Calu3 (cell line): ENCODE measurements around the gene ZNF541. TPM values are rescaled to one million over a fixed set of nuclear protein-coding genes. Genes with fewer than 3 reads are reported as not detected.

ENCODE experiments used
- BruUV-seq: library from RNA; stranded (reverse); fragments of 400-500 nt; replicated peaks from 2 replicates; lab custom pipeline; 2021; lab: Mats Ljungman, UMichigan
- CTCF ChIA-PET: fragments of 300-600 bp; sonication (Branson Sonifier 250); formaldehyde crosslinking; loops from one replicate; lab custom pipeline; 2022; ENCODE audit warnings: antibody characterized with exemption; lab: Charles Lee
- DNase-seq: peaks from one replicate; pipeline ENCODE4 v3.0.0; 2022
- H3K27ac Mint-ChIP-seq: one replicate; pipeline ENCODE4 v1.8.0; 2022; ENCODE audit warnings: mixed read lengths; ENCODE audit not compliant: unreplicated experiment
- H3K27me3 Mint-ChIP-seq: one replicate; pipeline ENCODE4 v1.8.0; 2022; ENCODE audit warnings: mixed read lengths; ENCODE audit not compliant: unreplicated experiment
- H3K36me3 Mint-ChIP-seq: one replicate; pipeline ENCODE4 v1.8.0; 2022; ENCODE audit warnings: mild to moderate bottlenecking, moderate library complexity, mixed read lengths; ENCODE audit not compliant: insufficient read depth, unreplicated experiment
- H3K4me1 Mint-ChIP-seq: one replicate; pipeline ENCODE4 v1.8.0; 2022; ENCODE audit warnings: mild to moderate bottlenecking, low read depth, mixed read lengths; ENCODE audit not compliant: unreplicated experiment
- H3K4me3 Mint-ChIP-seq: one replicate; pipeline ENCODE4 v1.8.0; 2022; ENCODE audit warnings: mild to moderate bottlenecking, low read depth, moderate library complexity, mixed read lengths; ENCODE audit not compliant: unreplicated experiment
- H3K9me3 Mint-ChIP-seq: one replicate; pipeline ENCODE4 v1.8.0; 2022; ENCODE audit warnings: low read depth, mixed read lengths; ENCODE audit not compliant: unreplicated experiment
- intact Hi-C: fragments of 100-400 bp; cut with micrococcal nuclease; formaldehyde crosslinking; loops from one replicate; pipeline ENCODE4 v1.10.0; 2022; ENCODE audit not compliant: unreplicated experiment
- total RNA-seq: library from RNA; stranded (reverse); gene quantifications from 2 replicates; pipeline ENCODE4 v1.2.3, GENCODE V29; 2022
- TF ChIP-seq, protein P1 (sequence below): fragments of 200-600 bp; IDR thresholded peaks from one replicate; pipeline ENCODE4 v1.8.0; 2022; ENCODE audit warnings: antibody characterized with exemption; ENCODE audit not compliant: unreplicated experiment

ZNF541 gene
- total RNA-seq, 1 experiment from 2014 or later: not detected

DNA sequence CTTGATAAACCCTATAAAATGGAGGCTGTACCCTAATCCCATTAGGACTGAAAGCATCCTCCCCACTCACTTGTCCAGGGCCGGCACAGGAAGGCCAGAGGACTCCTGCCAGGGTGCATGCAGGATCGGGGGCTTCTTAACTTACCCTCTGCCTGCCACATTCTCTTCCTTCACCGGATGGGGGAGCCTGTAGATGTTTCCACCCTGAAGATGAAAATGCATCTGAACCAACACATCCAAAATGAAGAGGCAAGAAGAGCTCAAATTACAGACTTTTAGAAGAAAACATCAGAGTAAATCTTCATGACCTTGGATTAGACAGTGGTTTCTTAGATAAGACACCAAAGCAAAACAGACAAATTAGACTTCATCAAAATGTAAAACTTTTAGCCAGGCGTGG is 32.2 kb downstream of the ZNF541 start:
- TF ChIP-seq, protein P1, sequence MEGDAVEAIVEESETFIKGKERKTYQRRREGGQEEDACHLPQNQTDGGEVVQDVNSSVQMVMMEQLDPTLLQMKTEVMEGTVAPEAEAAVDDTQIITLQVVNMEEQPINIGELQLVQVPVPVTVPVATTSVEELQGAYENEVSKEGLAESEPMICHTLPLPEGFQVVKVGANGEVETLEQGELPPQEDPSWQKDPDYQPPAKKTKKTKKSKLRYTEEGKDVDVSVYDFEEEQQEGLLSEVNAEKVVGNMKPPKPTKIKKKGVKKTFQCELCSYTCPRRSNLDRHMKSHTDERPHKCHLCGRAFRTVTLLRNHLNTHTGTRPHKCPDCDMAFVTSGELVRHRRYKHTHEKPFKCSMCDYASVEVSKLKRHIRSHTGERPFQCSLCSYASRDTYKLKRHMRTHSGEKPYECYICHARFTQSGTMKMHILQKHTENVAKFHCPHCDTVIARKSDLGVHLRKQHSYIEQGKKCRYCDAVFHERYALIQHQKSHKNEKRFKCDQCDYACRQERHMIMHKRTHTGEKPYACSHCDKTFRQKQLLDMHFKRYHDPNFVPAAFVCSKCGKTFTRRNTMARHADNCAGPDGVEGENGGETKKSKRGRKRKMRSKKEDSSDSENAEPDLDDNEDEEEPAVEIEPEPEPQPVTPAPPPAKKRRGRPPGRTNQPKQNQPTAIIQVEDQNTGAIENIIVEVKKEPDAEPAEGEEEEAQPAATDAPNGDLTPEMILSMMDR: no peak
- Mint-ChIP-seq H3K36me3 (no peaks in the 10 kb centered on the region), H3K9me3 (no peaks in the 10 kb centered on the region), H3K4me3 (no peak overlapping the region), H3K27me3 (peaks cover 29% of the 10 kb centered on the region), H3K27ac (no peak overlapping the region), H3K4me1 (no peaks in the 10 kb centered on the region)
- CTCF ChIA-PET: interaction anchor here (1.0 kb wide), 2 partner anchors 104 to 167 kb away, joined by 4 read pairs; no protein-coding TSS in a partner anchor
- no TSS peak for BruUV-seq
- intact Hi-C loops: no loop called here
- DNase-seq: no peak

DNA sequence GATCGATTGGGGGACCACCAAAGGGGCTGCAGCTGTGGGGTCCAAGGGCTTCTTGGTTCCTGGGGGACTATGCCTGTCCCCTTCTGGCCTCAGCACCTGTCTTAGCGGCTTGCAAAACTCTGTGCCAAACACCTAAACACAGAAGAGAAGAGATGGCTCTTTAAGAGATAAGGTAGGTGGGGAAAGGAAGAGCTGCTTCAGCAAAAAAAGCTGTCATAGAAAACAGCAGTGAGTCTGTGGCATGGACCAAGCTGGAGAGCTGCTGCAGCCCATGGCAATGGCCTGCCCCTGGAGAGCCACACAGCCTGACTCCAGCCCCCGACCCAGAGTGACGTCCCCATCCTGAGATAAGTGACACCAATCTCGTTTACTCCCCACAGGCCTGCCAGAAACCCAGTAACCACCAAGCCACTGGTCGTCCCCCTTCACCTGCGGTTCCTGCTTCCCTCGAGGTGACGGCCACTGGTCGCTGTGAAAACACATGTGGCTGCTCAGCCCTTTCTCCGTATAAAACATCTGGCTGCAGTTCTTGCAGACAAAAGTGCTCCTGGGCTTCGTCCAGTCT is 33.1 kb downstream of the ZNF541 start:
- CTCF ChIA-PET: no interaction called here
- Mint-ChIP-seq H3K27me3 (peaks cover 29% of the 10 kb centered on the region), H3K4me1 (no peaks in the 10 kb centered on the region), H3K9me3 (no peaks in the 10 kb centered on the region), H3K36me3 (no peaks in the 10 kb centered on the region), H3K4me3 (no peak overlapping the region), H3K27ac (no peak overlapping the region)
- intact Hi-C loops: no loop called here
- DNase-seq: no peak
- BruUV-seq: no TSS peak
- TF ChIP-seq, protein P1: no peak

DNA sequence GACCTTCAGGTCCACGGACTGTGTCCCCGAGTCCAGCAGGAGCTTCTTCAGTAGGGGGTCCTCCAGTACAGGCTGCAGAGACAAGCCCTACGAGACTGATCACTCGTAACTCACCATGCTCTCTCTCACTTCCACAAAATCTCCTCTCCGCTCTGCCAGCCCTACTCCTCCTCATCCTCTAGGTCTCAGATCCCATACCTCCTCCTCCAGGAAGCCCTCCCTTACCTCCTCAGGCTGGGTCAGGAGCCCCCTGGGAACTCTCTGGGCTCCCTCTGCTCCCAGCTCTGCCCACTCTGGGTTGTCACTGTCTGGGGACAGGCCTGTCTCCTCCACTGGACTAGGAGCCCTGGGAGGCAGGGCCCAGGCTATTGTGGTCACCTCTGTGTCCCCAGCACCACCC is 34.1 kb downstream of the ZNF541 start:
- DNase-seq: no peak
- Mint-ChIP-seq H3K4me1 (no peaks in the 10 kb centered on the region), H3K27me3 (peaks cover 29% of the 10 kb centered on the region), H3K27ac (no peak overlapping the region), H3K36me3 (no peaks in the 10 kb centered on the region), H3K9me3 (no peaks in the 10 kb centered on the region), H3K4me3 (no peak overlapping the region)
- CTCF ChIA-PET: no interaction called here
- no TSS peak for BruUV-seq
- TF ChIP-seq, protein P1: no peak
- intact Hi-C loops: no loop called here

DNA sequence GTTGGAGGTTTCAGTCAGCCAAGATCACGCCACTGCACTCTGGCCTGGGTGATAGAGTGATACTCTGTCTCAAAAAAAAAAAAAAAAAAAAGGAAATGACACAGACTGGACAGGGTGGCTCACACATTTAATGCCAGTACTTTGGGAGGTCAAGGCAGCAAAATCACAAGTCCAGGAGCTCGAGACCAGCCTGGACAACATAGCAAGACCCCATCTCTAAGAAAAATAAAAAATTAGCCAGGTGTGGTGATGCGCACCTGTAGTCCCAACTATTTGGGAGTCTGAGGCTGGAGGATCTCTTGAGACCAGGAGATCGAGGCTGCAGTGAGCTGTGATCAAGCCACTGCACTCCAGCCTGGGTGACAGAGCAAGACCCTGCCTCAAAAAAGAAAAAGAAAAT is 35.5 kb downstream of the ZNF541 start:
- H3K4me3 Mint-ChIP-seq: no peak overlapping the region
- H3K9me3 Mint-ChIP-seq: no peaks in the 10 kb centered on the region
- intact Hi-C loops: no loop called here
- BruUV-seq: no TSS peak
- no peak overlapping the region for H3K27ac Mint-ChIP-seq
- no peak for DNase-seq
- H3K27me3 Mint-ChIP-seq: peaks cover 34% of the 10 kb centered on the region
- CTCF ChIA-PET: interaction anchor here (0.7 kb wide), 3 partner anchors 70 to 682 kb away, joined by 4 to 5 read pairs (median 4); no protein-coding TSS in a partner anchor
- no peaks in the 10 kb centered on the region for H3K4me1 Mint-ChIP-seq
- H3K36me3 Mint-ChIP-seq: no peaks in the 10 kb centered on the region
- TF ChIP-seq, protein P1: no peak
